Smooth muscle cell (in vitro differentiated cells): ENCODE measurements around the gene CELF3. TPM values are rescaled to one million over a fixed set of nuclear protein-coding genes. Genes with fewer than 3 reads are reported as not detected.
A peak's percentile ranks its signal among the peaks of the same experiment; 100 is the strongest.

Source experiments
- DNase-seq: peaks from one replicate; lab custom pipeline; 2025; ENCODE audit not compliant: unreplicated experiment; lab: John Stamatoyannopoulos, UW
- H2AFZ ChIP-seq: fragments of 200-600 bp; sonication (generic); 2 replicates; pipeline ENCODE4 v1.6.0; 2016; ENCODE audit warnings: antibody characterized with exemption, low read depth, mild to moderate bottlenecking
- H3F3A ChIP-seq: fragments of 200-600 bp; sonication (generic); 2 replicates; pipeline ENCODE4 v1.6.0; 2017; ENCODE audit warnings: antibody characterized with exemption, low read depth
- H3K27ac ChIP-seq: fragments of 200-600 bp; sonication (generic); 2 replicates; pipeline ENCODE4 v1.5.1; 2016; ENCODE audit warnings: low read depth, mild to moderate bottlenecking
- H3K27me3 ChIP-seq: fragments of 200-600 bp; sonication (generic); 2 replicates; pipeline ENCODE4 v1.6.1; 2016; ENCODE audit warnings: low read depth, mild to moderate bottlenecking
- H3K36me3 ChIP-seq: fragments of 200-600 bp; sonication (generic); 2 replicates; pipeline ENCODE4 v1.5.1; 2016; ENCODE audit warnings: low read depth
- H3K4me1 ChIP-seq: fragments of 200-600 bp; sonication (generic); 2 replicates; pipeline ENCODE4 v1.5.1; 2016; ENCODE audit warnings: low read depth
- H3K4me2 ChIP-seq: fragments of 200-600 bp; sonication (generic); 2 replicates; pipeline ENCODE4 v1.6.0; 2016; ENCODE audit warnings: mild to moderate bottlenecking
- H3K4me3 ChIP-seq: fragments of 200-600 bp; sonication (generic); 2 replicates; pipeline ENCODE4 v1.5.1; 2016; ENCODE audit warnings: mild to moderate bottlenecking
- H3K79me2 ChIP-seq: fragments of 200-600 bp; sonication (generic); 2 replicates; pipeline ENCODE4 v1.6.0; 2016; ENCODE audit warnings: low read depth, mild to moderate bottlenecking
- H3K9ac ChIP-seq: fragments of 200-600 bp; sonication (generic); 2 replicates; pipeline ENCODE4 v1.6.0; 2016; ENCODE audit warnings: low read depth
- H3K9me3 ChIP-seq: fragments of 200-600 bp; sonication (generic); replicated peaks from 2 replicates; pipeline ENCODE4 v1.5.1; 2016; ENCODE audit warnings: low read depth
- H4K20me1 ChIP-seq: fragments of 200-600 bp; sonication (generic); 2 replicates; pipeline ENCODE4 v1.6.0; 2016; ENCODE audit warnings: low read depth
- CTCF ChIP-seq: fragments of 200-600 bp; sonication (generic); IDR thresholded peaks from 2 replicates; pipeline ENCODE4 v1.5.1; 2017; ENCODE audit warnings: borderline replicate concordance, mild to moderate bottlenecking, antibody characterized with exemption; ENCODE audit not compliant: insufficient read depth, poor library complexity, severe bottlenecking
- WGBS: methylation state at CpG from one replicate; pipeline ENCODE4 v1.1.7; 2016; ENCODE audit warnings: low lambda C conversion rate; 5-methylcytosine and 5-hydroxymethylcytosine counted together
- polyA plus RNA-seq: library from polyadenylated mRNA; unstranded; fragments of >200 nt; fragmentation: Nextera tagmentation; extraction: Ambion mirVana; gene quantifications from 2 replicates; pipeline ENCODE4 v1.2.1, GENCODE V29; 2016
- total RNA-seq: library from RNA; depleted of rRNA; stranded (reverse); fragments of >200 nt; gene quantifications from 2 replicates; pipeline ENCODE4 v1.2.3, GENCODE V29; 2014

CELF3 gene
- total and polyA plus RNA-seq, 2 experiments from 2014 or later, result not detected

- H3K27me3 ChIP-seq, result peaks cover 76% of the 10 kb centered on the region
- DNase-seq, result no peak
- no peak within 1 kb of the TSS for H3K9ac ChIP-seq
- 20% methylated on average over 27 of the region's 44 CpGs for WGBS
- peak within 1 kb of the TSS; percentile 43 for H2AFZ ChIP-seq
- H4K20me1 ChIP-seq, result no peaks in the 10 kb centered on the region
- H3K36me3 ChIP-seq, result no peaks in the 10 kb centered on the region
- H3K4me3 ChIP-seq, result peak within 1 kb of the TSS; percentile 51
- no peaks in the 10 kb centered on the region for H3K9me3 ChIP-seq
- no peaks in the 10 kb centered on the region for H3K79me2 ChIP-seq
- peak within 1 kb of the TSS; percentile 90 for H3K4me2 ChIP-seq
- peaks cover 17% of the 10 kb centered on the region for H3K4me1 ChIP-seq
- no peak within 1 kb of the TSS for H3K27ac ChIP-seq
- peaks cover 3% of the 10 kb centered on the region for H3F3A ChIP-seq
- TF ChIP-seq CTCF, result no peak
Observed at GRCh38 chr1:151720974-151721787, 4.6 kb upstream of the CELF3 start, which contains the start of gene RIIAD1. Gene RIIAD1 (plus strand): TSS chr1:151721522. CDS start chr1:151721537, 15 bp downstream.

GRCh38 chr1:151720554-151720953, 4.0 kb upstream of the CELF3 start:
- Histone ChIP-seq H3K27ac (no peak overlapping the region), H3K4me1 (peaks cover 22% of the 10 kb centered on the region), H3K79me2 (no peaks in the 10 kb centered on the region), H4K20me1 (no peaks in the 10 kb centered on the region), H3K27me3 (peaks cover 83% of the 10 kb centered on the region), H3F3A (peaks cover 3% of the 10 kb centered on the region), H3K4me2 (peak overlapping the region; percentile 90), H2AFZ (no peak overlapping the region), H3K4me3 (peak overlapping the region; percentile 51), H3K9ac (no peak overlapping the region), H3K36me3 (no peaks in the 10 kb centered on the region), H3K9me3 (no peaks in the 10 kb centered on the region)
- 39% methylated on average over 5 of the region's 5 CpGs for WGBS
- no peak for DNase-seq
- TF ChIP-seq CTCF, result no peak

- Histone ChIP-seq H3K9ac (no peak overlapping the region), H3K27me3 (peaks cover 87% of the 10 kb centered on the region), H2AFZ (no peak overlapping the region), H4K20me1 (no peaks in the 10 kb centered on the region), H3K79me2 (no peaks in the 10 kb centered on the region), H3K4me3 (no peak overlapping the region), H3K4me1 (peaks cover 24% of the 10 kb centered on the region), H3K4me2 (peak overlapping the region; percentile 90), H3K9me3 (no peaks in the 10 kb centered on the region), H3K27ac (no peak overlapping the region), H3K36me3 (no peaks in the 10 kb centered on the region), H3F3A (peaks cover 3% of the 10 kb centered on the region)
- 19% methylated on average over 1 of the region's 1 CpG for WGBS
- no peak for TF ChIP-seq CTCF
- DNase-seq, result no peak
Observed at GRCh38 chr1:151720125-151720524, 3.5 kb upstream of the CELF3 start.
